ENCODE measurements around the gene GNA14. TPM values are rescaled to one million over a fixed set of nuclear protein-coding genes. Genes with fewer than 3 reads are reported as not detected.

GNA14 gene
- total RNA-seq, 4 donors from 2014 or later, result 0.20 to 0.56 (median 0.22) TPM; not detected in 1

DNA sequence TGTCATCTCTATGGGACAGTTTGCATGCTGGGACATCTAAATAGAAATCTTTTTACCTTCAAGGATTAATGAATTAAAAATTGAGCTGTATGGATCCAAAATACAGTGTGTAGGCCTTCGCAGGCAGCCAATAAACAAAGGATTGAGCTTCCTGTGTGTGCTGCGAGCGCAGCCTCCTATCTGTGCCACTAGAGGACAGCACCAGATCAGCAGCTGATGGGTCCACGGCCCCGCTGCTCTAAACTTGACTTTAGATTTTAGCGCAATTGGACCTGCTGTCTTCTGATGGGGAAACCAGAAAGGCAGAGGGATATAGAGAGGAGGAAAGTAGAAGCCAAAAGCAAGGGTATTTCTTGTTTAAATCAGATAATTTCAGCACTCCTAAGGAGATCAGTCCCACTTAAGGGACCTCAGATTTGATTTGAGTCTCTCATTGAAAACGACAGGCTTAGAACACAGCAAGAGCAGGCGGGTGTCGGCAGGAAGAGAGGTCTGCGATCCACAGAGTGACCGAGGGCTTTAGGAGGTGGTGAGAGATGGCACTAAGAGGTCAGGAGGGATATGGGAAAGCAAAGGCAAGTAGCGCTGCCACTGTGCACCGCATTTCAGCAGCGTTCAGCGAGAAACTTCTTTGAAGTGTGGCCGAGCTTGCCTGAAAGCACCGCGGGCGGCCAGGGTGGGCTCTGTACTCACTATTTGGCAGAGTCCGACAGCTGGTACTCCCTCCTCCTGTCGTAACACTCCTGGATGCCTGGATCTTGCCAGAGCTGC is 214.3 kb downstream of the GNA14 start:
- in situ Hi-C loops (cut with MboI; ENCODE audit: low sequenced_read_pairs in 4 of 4), result loop anchor here in 1 of 4 donors (10.0 to 25.0 kb wide), 2 partner anchors 321 to 603 kb away; partner anchors contain the start of gene GNAQ
- DNase-seq, result peak in 1 of 2 donors; percentile 33

GRCh38 chr9:77432053-77432452 is 216.1 kb downstream of the GNA14 start:
- in situ Hi-C loops (cut with MboI; ENCODE audit: low sequenced_read_pairs in 4 of 4) (loop anchor here in 1 of 4 donors (10.0 to 25.0 kb wide), 2 partner anchors 323 to 605 kb away; partner anchors contain the start of gene GNAQ), intact Hi-C loops (cut with DNase I; ENCODE audit: low total_unique reads) (loop anchor here (2.0 kb wide), 1 partner anchor 319 kb away; no protein-coding TSS in a partner anchor)
- Histone ChIP-seq H3K4me1 (no peaks in the 10 kb centered on the region), H3K27me3 (no peaks in the 10 kb centered on the region), H3K36me3 (no peaks in the 10 kb centered on the region), H3K9me3 (no peaks in the 10 kb centered on the region), H3K4me3 (no peak overlapping the region), H3K27ac (no peak overlapping the region)
- TF ChIP-seq POLR2A (IDR thresholded peaks at IDR 0.05) (no peak), CTCF (IDR thresholded peaks at IDR 0.05 in 4 of 5, conservative IDR thresholded peaks at IDR 0.05 in 1 of 5) (no peak)
- no peak for DNase-seq
- ATAC-seq, result no peak

More for the DNA sequence above, 214.3 kb downstream of the GNA14 start:
- ATAC-seq, result peak; percentile 52 to 70
- TF ChIP-seq CTCF (IDR thresholded peaks at IDR 0.05 in 4 of 5, conservative IDR thresholded peaks at IDR 0.05 in 1 of 5) (peak; percentile 66 to 90 (median 81)), POLR2A (IDR thresholded peaks at IDR 0.05) (no peak)
- Histone ChIP-seq H3K9me3 (no peaks in the 10 kb centered on the region), H3K27ac (no peak overlapping the region), H3K4me1 (no peaks in the 10 kb centered on the region), H3K27me3 (no peaks in the 10 kb centered on the region), H3K36me3 (no peaks in the 10 kb centered on the region), H3K4me3 (no peak overlapping the region)
- intact Hi-C loops (cut with DNase I; ENCODE audit: low total_unique reads), result loop anchor here (1.0 to 2.0 kb wide), 2 partner anchors 317 to 602 kb away; no protein-coding TSS in a partner anchor

DNA sequence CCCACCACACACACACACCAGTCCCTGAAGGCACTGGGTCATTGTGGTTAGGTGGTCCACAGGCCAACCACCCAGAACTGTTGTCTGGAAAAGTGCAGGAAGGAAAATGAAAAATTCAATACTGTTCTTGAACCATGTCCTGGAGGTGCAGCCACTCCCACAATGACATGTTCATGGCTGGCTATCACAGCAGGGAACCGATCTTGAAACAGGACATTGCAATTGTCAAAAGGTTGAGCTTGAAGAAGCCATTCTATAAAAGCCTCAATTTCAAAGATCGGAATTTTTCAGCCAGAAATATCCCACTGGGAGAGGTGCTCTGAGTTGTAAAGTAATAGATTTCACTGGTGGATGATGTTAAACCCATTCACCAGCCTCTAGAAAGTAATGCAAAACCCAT is 218.2 kb downstream of the GNA14 start:
- DNase-seq, result no peak
- Histone ChIP-seq H3K36me3 (no peaks in the 10 kb centered on the region), H3K4me1 (no peaks in the 10 kb centered on the region), H3K9me3 (no peaks in the 10 kb centered on the region), H3K4me3 (no peak overlapping the region), H3K27me3 (no peaks in the 10 kb centered on the region), H3K27ac (no peak overlapping the region)
- ATAC-seq, result no peak
- intact Hi-C loops (cut with DNase I; ENCODE audit: low total_unique reads), result no loop called here
- TF ChIP-seq CTCF (IDR thresholded peaks at IDR 0.05 in 4 of 5, conservative IDR thresholded peaks at IDR 0.05 in 1 of 5), result no peak
- no peak for TF ChIP-seq POLR2A (IDR thresholded peaks at IDR 0.05)
- in situ Hi-C loops (cut with MboI; ENCODE audit: low sequenced_read_pairs in 4 of 4), result loop anchor here in 1 of 4 donors (10.0 to 25.0 kb wide), 2 partner anchors 325 to 607 kb away; partner anchors contain the start of gene GNAQ

- in situ Hi-C loops (cut with MboI; ENCODE audit: low sequenced_read_pairs in 4 of 4) (loop anchor here in 1 of 4 donors (25.0 kb wide), 1 partner anchor 610 kb away; the partner anchor contains the start of gene GNAQ), intact Hi-C loops (cut with DNase I; ENCODE audit: low total_unique reads) (no loop called here)
- Histone ChIP-seq H3K36me3 (no peaks in the 10 kb centered on the region), H3K9me3 (no peaks in the 10 kb centered on the region), H3K27me3 (no peaks in the 10 kb centered on the region), H3K4me3 (no peak overlapping the region), H3K27ac (no peak overlapping the region), H3K4me1 (no peaks in the 10 kb centered on the region)
- no peak for TF ChIP-seq POLR2A (IDR thresholded peaks at IDR 0.05)
- no peak for TF ChIP-seq CTCF (IDR thresholded peaks at IDR 0.05 in 4 of 5, conservative IDR thresholded peaks at IDR 0.05 in 1 of 5)
- DNase-seq, result no peak
- no peak for ATAC-seq
These were observed 220.7 kb downstream of the GNA14 start for GRCh38 chr9:77427256-77427927.
